Measurements from ENCODE around the gene FANCC. TPM values are rescaled to one million over a fixed set of nuclear protein-coding genes. Genes with fewer than 3 reads are reported as not detected.

FANCC gene
- total RNA-seq, 4 donors from 2014 or later = 3.4 to 12.2 (median 5.6) TPM

DNA sequence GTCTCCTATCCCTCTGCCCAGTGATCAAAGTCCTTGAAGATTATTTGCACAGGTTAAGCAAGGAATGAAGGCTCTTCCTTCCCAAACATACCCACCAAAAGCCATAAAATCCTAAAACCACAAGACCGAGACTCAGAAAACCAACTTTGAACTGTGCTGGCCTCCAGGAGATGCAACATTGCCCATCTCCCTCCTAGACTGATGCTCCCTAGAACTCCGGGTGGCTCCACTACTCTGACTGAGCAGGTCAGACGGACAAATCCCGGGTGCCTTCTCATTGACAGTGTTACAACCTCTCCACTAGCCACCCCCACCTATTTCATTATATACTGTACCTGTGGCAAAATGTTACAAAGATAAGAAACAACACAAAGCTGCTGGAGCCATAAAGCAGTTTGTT, 110.1 kb downstream of the FANCC start:
- TF ChIP-seq CTCF (IDR thresholded peaks at IDR 0.05; ENCODE audit: low read depth) = no peak

DNA sequence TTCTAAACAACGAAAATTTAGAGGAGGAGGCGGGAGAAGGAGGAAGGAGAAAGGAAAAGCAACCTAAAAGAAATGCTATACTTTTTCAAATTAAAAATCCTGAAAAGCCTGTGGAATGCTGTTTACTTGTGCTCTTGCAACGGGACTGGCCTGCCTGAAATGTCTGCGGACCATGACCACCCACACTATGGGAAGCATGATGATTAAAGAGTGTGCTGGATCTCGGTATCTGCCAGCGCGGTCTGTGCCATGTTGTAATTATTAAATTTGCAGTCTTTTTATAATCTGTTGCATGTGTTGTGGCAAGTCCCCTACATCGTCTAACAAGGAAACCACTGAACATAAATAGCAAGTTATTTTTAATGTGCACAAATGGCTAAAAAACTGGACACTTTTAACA, 111.4 kb downstream of the FANCC start:
- TF ChIP-seq CTCF (IDR thresholded peaks at IDR 0.05; ENCODE audit: low read depth) = no peak

DNA sequence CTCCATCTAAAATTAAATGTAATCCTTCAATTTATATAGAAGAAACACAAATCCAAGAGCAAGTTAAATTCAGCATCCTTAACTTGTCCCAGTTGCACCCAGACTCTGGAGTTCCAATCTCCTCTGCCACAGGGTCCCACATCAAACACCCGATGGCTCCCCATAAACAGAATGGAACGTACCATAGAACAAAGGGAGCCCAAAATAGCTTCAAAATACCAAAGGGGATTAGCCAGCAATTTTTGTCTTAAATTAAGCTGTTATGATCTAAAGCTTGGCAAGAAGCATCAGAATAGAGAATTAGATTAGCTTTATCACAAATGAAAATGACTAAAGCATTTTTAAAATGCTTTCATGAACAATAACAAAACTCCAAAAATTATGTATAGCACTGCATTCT, 112.8 kb downstream of the FANCC start:
- no peak for TF ChIP-seq CTCF (IDR thresholded peaks at IDR 0.05; ENCODE audit: low read depth)

- no peak for TF ChIP-seq CTCF (IDR thresholded peaks at IDR 0.05; ENCODE audit: low read depth)
Observed at GRCh38 chr9:95204310-95204709, 113.2 kb downstream of the FANCC start.

DNA sequence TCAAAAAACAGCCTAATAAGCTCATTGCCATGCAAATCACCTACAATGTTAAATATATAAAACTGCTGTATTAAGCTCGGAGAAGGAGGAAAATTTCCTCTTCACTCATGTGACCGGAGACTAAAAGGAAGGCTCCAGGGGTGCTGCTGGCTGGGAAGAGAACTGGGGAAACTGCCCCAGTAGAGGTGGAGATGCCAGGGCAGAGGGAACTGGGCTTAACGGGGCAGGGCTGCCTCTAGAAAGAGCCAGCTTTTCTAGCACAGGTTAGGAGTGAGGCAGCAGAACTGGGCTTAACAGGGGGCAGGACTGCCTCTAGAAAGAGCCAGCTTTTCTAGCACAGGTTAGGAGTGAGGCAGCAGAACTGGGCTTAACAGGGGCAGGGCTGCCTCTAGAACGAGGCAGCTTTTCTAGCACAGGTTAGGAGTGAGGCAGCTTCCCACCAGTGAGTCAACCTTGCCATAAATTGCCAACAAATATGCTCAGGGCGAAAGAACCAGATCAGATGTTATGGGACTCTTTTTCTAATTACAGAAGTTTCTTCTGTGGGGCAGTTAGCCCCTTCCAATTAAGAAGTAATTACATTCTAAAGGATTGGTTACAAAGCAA, 115.3 kb downstream of the FANCC start:
- no peak for TF ChIP-seq CTCF (IDR thresholded peaks at IDR 0.05; ENCODE audit: low read depth)

GRCh38 chr9:95201206-95201605, 116.3 kb downstream of the FANCC start:
- no peak for TF ChIP-seq CTCF (IDR thresholded peaks at IDR 0.05; ENCODE audit: low read depth)

DNA sequence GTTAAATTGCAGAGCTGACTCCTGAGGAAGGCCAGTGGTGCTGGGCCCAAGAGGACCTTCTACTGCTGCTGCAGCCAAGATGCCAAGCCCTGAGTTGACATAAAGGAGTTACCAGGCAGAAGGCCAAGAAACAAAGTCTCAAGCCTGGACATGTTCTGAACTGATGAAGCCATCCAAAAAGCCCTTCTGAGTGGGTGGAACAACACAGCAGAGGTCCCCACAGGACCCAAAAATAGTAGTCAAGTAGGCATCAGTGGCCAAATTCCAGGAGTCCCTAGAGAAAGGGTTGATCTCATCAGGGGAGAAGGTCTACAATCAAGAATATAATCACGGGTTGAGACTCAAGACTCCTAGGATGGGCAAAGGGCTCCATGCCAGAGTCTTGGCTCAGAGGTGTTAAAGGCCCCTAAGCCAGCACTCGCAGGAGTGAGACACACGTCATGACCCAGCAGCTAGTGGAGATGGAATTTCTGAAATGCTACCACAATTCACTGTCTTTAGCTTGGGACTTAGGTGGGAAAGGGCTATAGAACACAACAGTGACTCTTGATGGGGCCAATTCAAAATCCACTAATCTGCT, 119.7 kb downstream of the FANCC start:
- TF ChIP-seq CTCF (IDR thresholded peaks at IDR 0.05; ENCODE audit: low read depth) = no peak

Data from subcutaneous adipose tissue (tissue), 4 donors.